HCT116 (cell line): ENCODE measurements around the gene CYBA. TPM values are rescaled to one million over a fixed set of nuclear protein-coding genes. Genes with fewer than 3 reads are reported as not detected.

Source experiments
- ATAC-seq: fragments of 200-7000 bp; cut with Tn5 transposase; 2 replicates; pipeline ENCODE4 v1.9.1; 2020; ENCODE audit warnings: mild to moderate bottlenecking, moderate library complexity
- BruUV-seq: library from RNA; stranded (reverse); fragments of 400-500 nt; replicated peaks from 2 replicates; lab custom pipeline; 2021; lab: Mats Ljungman, UMichigan
- CTCF ChIA-PET: fragments of 300-600 bp; sonication (Branson Sonifier 250); formaldehyde crosslinking; loops from one replicate; lab custom pipeline; 2021; ENCODE audit warnings: antibody characterized with exemption; lab: Charles Lee
- POLR2A ChIA-PET: fragments of 300-600, 350-600 bp; sonication (Branson Sonifier 250); formaldehyde crosslinking; loops from one replicate; lab custom pipeline; 2021; ENCODE audit warnings: antibody characterized with exemption; lab: Charles Lee
- RAD21 ChIA-PET, 2 experiments: fragments of 300-600 bp; sonication (Branson Sonifier 250); formaldehyde crosslinking; loops; one replicate each; lab custom pipeline; 2023; ENCODE audit warnings: low total read pairs in 2 of 2; ENCODE audit not compliant: uncharacterized antibody in 2 of 2, unreplicated experiment in 2 of 2, low non-redundant PET in 1 of 2; lab: Charles Lee
- DNase-seq: peaks from one replicate; pipeline ENCODE4 v3.0.0-alpha.2; 2010; ENCODE audit warnings: low read depth, low spot score
- H2AFZ ChIP-seq: fragments of 200-600 bp; shearing (Covaris generic), sonication (generic); 2 replicates; pipeline ENCODE4 v1.6.1; 2017; ENCODE audit warnings: low read depth, mixed run types, mixed read lengths, antibody characterized with exemption, low read length; ENCODE audit not compliant: poor library complexity, severe bottlenecking
- H3K27ac ChIP-seq: 2 replicates; pipeline ENCODE4 v1.5.1; 2012; ENCODE audit warnings: low read depth, low read length
- H3K27me3 ChIP-seq: fragments of 200-600 bp; sonication (generic); 2 replicates; pipeline ENCODE4 v1.6.1; 2016; ENCODE audit warnings: mixed run types, low read length, mixed read lengths; ENCODE audit not compliant: insufficient read depth
- H3K36me3 ChIP-seq, 2 experiments: fragments of 200-500 bp in 1 of 2; fragments of 200-600 bp in 1 of 2; sonication (Bioruptor generic) in 1 of 2; sonication (generic) in 1 of 2; 2 replicates each; pipeline versions ENCODE4 v1.5.1 to v1.6.1; 2014 to 2016; ENCODE audit warnings: low read length in 2 of 2, inconsistent platforms in 1 of 2, mixed read lengths in 1 of 2, mixed run types in 1 of 2; ENCODE audit not compliant: insufficient read depth in 2 of 2, control insufficient read depth in 1 of 2
- H3K4me1 ChIP-seq, 2 experiments: fragments of 200-600 bp in 1 of 2; sonication (generic) in 1 of 2; 2 replicates each; pipeline versions ENCODE4 v1.5.1 to v1.6.1; 2012 to 2017; ENCODE audit warnings: low read length in 2 of 2, inconsistent platforms in 1 of 2, mild to moderate bottlenecking in 1 of 2, mixed read lengths in 1 of 2, mixed run types in 1 of 2, moderate library complexity in 1 of 2; ENCODE audit not compliant: insufficient read depth in 2 of 2, control insufficient read depth in 1 of 2
- H3K4me2 ChIP-seq: fragments of 200-600 bp; sonication (generic); 2 replicates; pipeline ENCODE4 v1.6.1; 2017; ENCODE audit warnings: mixed run types, low read length, mixed read lengths
- H3K4me3 ChIP-seq, 2 experiments: fragments of 200-600 bp in 1 of 2; sonication (generic) in 1 of 2; replicated peaks in 1 of 2; 2 replicates each; pipeline ENCODE4 v1.5.1; 2011 to 2016; ENCODE audit warnings: low read length in 2 of 2, control low read depth in 1 of 2, low read depth in 1 of 2, mild to moderate bottlenecking in 1 of 2, mixed read lengths in 1 of 2, mixed run types in 1 of 2
- H3K79me2 ChIP-seq: fragments of 200-600 bp; sonication (generic); 2 replicates; pipeline ENCODE4 v1.6.1; 2017; ENCODE audit warnings: mild to moderate bottlenecking, mixed run types, low read length, moderate library complexity, mixed read lengths; ENCODE audit not compliant: insufficient read depth
- H3K9ac ChIP-seq: fragments of 200-600 bp; sonication (generic); 2 replicates; pipeline ENCODE4 v1.6.1; 2016; ENCODE audit warnings: low read length, mixed read lengths
- H3K9me2 ChIP-seq: fragments of 200-600 bp; sonication (generic), shearing (Covaris generic); 2 replicates; pipeline ENCODE4 v1.6.1; 2017; ENCODE audit warnings: mixed run types, mild to moderate bottlenecking, moderate library complexity; ENCODE audit not compliant: insufficient read depth
- H3K9me3 ChIP-seq, 2 experiments: fragments of 200-500 bp in 1 of 2; fragments of 200-600 bp in 1 of 2; sonication (Bioruptor generic) in 1 of 2; sonication (generic) in 1 of 2; 2 replicates each; pipeline ENCODE4 v1.6.1; 2014 to 2017; ENCODE audit warnings: low read length in 2 of 2, mixed read lengths in 2 of 2, inconsistent platforms in 1 of 2, low read depth in 1 of 2, mild to moderate bottlenecking in 1 of 2, mixed run types in 1 of 2, moderate library complexity in 1 of 2; ENCODE audit not compliant: control insufficient read depth in 1 of 2, insufficient read depth in 1 of 2
- H4K20me1 ChIP-seq: fragments of 200-600 bp; sonication (generic), shearing (Covaris generic); 2 replicates; pipeline ENCODE4 v1.6.1; 2017; ENCODE audit warnings: mixed run types, mild to moderate bottlenecking, moderate library complexity; ENCODE audit not compliant: insufficient read depth
- ATF3 ChIP-seq: IDR thresholded peaks from 2 replicates; pipeline ENCODE4 v1.6.1; 2012
- CBX3 ChIP-seq: IDR thresholded peaks from 2 replicates; pipeline ENCODE4 v1.6.1; 2012; ENCODE audit warnings: low read depth
- ELF1 ChIP-seq: IDR thresholded peaks from 2 replicates; pipeline ENCODE4 v1.6.1; 2012; ENCODE audit warnings: low read depth, borderline replicate concordance
- EZH2 ChIP-seq: fragments of 200-600 bp; sonication (generic); IDR thresholded peaks from 2 replicates; pipeline ENCODE4 v1.6.1; 2017; ENCODE audit warnings: antibody characterized with exemption, mixed run types
- FOSL1 ChIP-seq: IDR thresholded peaks from 2 replicates; pipeline ENCODE4 v1.6.1; 2012; ENCODE audit warnings: low read depth
- POLR2AphosphoS5 ChIP-seq: IDR thresholded peaks from 2 replicates; pipeline ENCODE4 v1.6.1; 2011; ENCODE audit warnings: mild to moderate bottlenecking, low read depth, low read length, moderate library complexity
- RAD21 ChIP-seq: IDR thresholded peaks from 2 replicates; pipeline ENCODE4 v1.6.1; 2012; ENCODE audit warnings: low read depth, mild to moderate bottlenecking
- REST ChIP-seq: IDR thresholded peaks from 2 replicates; pipeline ENCODE4 v1.6.1; 2012; ENCODE audit warnings: low read depth
- SRF ChIP-seq: IDR thresholded peaks from 2 replicates; pipeline ENCODE4 v1.6.1; 2012; ENCODE audit warnings: low read depth
- TCF7L2 ChIP-seq: IDR thresholded peaks from 2 replicates; pipeline ENCODE4 v1.7.0; 2011; ENCODE audit warnings: borderline replicate concordance, inconsistent platforms; ENCODE audit not compliant: insufficient read depth, insufficient read length; ENCODE audit errors: extremely low read depth
- YY1 ChIP-seq: IDR thresholded peaks from 2 replicates; pipeline ENCODE4 v1.6.1; 2011; ENCODE audit warnings: low read length, low read depth, moderate library complexity, mild to moderate bottlenecking; ENCODE audit not compliant: insufficient replicate concordance; ENCODE audit errors: extremely low read depth
- ZFX ChIP-seq: fragments of 450-650 bp; IDR thresholded peaks from 2 replicates; pipeline ENCODE4 v1.6.1; 2017
- ZNF274 ChIP-seq: fragments of 200-500 bp; sonication (Bioruptor generic); IDR thresholded peaks from 2 replicates; pipeline ENCODE4 v1.6.1; 2014; ENCODE audit warnings: mild to moderate bottlenecking, low read depth, low read length, inconsistent platforms
- intact Hi-C: fragments of 100-400 bp; cut with micrococcal nuclease; formaldehyde crosslinking; loops from 2 replicates; pipeline ENCODE4 v1.10.0; 2022
- total RNA-seq: library from RNA; stranded (reverse); gene quantifications from one replicate; pipeline ENCODE4 v1.2.1, GENCODE V29; 2021; ENCODE audit not compliant: unreplicated experiment
- TF ChIP-seq, protein P1 (sequence below), 3 experiments: fragments of 200-600 bp in 1 of 3; sonication (generic) in 1 of 3; IDR thresholded peaks in 2 of 3; conservative IDR thresholded peaks in 1 of 3; 2 replicates each; pipeline ENCODE4 v1.5.1; 2012 to 2017; ENCODE audit warnings: low read depth in 2 of 3, low read length in 2 of 3, antibody characterized with exemption in 1 of 3, borderline replicate concordance in 1 of 3, control low read depth in 1 of 3, mild to moderate bottlenecking in 1 of 3, mixed read lengths in 1 of 3, mixed run types in 1 of 3, moderate library complexity in 1 of 3; ENCODE audit not compliant: insufficient read depth in 1 of 3

Gene CYBA
- total RNA-seq, 1 experiment from 2014 or later: 321 TPM

GRCh38 chr16:88692861-88693260 lies 42.0 kb upstream of the CYBA start:
- Histone ChIP-seq H3K9me3 (no peaks in the 10 kb centered on the region), H3K4me3 (no peak overlapping the region), H3K9ac (no peak overlapping the region), H3K4me2 (no peak overlapping the region), H2AFZ (no peak overlapping the region), H3K4me1 (peaks cover 7% of the 10 kb centered on the region in 2 experiments), H3K9me2 (no peaks in the 10 kb centered on the region), H3K27me3 (no peaks in the 10 kb centered on the region), H3K36me3 (no peaks in the 10 kb centered on the region), H4K20me1 (no peaks in the 10 kb centered on the region), H3K27ac (no peak overlapping the region), H3K79me2 (no peaks in the 10 kb centered on the region)
- DNase-seq: no peak
- ChIA-PET CTCF (no interaction called here), POLR2A (no interaction called here), RAD21 (no interaction called here)
- TF ChIP-seq CBX3 (no peak), EZH2 (no peak), ZFX (no peak), POLR2AphosphoS5 (no peak), ATF3 (no peak), TCF7L2 (no peak), ELF1 (no peak), SRF (no peak), FOSL1 (no peak), RAD21 (no peak)
- ATAC-seq: no peak
- intact Hi-C loops: no loop called here
- no TSS peak for BruUV-seq

DNA sequence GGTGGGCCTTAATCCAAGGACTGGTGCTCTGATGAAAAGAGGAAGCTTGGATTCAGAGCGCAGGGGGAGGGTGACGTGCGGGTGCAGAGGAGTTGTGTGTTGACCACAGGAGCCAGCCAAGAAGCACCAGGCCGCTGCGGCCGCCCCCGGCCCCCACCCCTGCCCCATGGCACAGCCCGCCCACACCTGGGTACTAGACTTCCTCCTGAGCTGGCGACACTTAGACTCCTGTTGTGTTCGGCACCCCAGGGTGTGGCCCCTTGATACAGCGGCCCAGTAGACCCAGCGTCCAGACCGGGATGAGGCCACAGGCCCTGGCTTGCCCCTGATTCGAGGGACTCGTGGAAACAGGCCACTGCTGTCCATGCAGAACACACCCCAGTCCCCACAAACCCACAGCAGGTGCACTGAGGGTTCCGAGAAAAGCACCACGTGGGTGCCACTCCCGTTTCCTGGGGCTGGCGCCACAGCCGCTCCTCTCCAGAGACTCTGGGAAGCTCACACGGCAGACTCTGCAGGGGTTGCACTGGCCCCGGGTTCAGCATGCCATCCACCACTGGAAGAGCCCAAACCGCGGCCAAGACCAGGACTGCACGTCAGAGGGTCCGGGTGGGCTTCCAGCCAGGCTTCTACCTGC lies 41.2 kb upstream of the CYBA start:
- POLR2A ChIA-PET: interaction anchor here (0.6 kb wide), 1 partner anchor 8 kb away, joined by 5 read pairs; no protein-coding TSS in a partner anchor
- ATAC-seq: no peak
- TF ChIP-seq YY1: no peak
- no peak for TF ChIP-seq REST
- no peak for TF ChIP-seq ZNF274
- TF ChIP-seq POLR2AphosphoS5: no peak
- TF ChIP-seq CBX3: no peak
- TF ChIP-seq, protein P1, sequence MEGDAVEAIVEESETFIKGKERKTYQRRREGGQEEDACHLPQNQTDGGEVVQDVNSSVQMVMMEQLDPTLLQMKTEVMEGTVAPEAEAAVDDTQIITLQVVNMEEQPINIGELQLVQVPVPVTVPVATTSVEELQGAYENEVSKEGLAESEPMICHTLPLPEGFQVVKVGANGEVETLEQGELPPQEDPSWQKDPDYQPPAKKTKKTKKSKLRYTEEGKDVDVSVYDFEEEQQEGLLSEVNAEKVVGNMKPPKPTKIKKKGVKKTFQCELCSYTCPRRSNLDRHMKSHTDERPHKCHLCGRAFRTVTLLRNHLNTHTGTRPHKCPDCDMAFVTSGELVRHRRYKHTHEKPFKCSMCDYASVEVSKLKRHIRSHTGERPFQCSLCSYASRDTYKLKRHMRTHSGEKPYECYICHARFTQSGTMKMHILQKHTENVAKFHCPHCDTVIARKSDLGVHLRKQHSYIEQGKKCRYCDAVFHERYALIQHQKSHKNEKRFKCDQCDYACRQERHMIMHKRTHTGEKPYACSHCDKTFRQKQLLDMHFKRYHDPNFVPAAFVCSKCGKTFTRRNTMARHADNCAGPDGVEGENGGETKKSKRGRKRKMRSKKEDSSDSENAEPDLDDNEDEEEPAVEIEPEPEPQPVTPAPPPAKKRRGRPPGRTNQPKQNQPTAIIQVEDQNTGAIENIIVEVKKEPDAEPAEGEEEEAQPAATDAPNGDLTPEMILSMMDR (IDR thresholded peaks at IDR 0.05 in 2 of 3, conservative IDR thresholded peaks at IDR 0.05 in 1 of 3; ENCODE audit: borderline replicate concordance in 1 of 3, insufficient read depth in 1 of 3, low read depth in 2 of 3, low read length in 2 of 3): no peak
- no peak for TF ChIP-seq FOSL1

More for the DNA sequence above, 41.2 kb upstream of the CYBA start:
- H3K4me3 ChIP-seq: no peak overlapping the region
- intact Hi-C loops: no loop called here
- H3K9me3 ChIP-seq: no peaks in the 10 kb centered on the region
- H3K4me1 ChIP-seq: peaks cover 12 to 15% of the 10 kb centered on the region in 2 experiments
- no peaks in the 10 kb centered on the region for H3K79me2 ChIP-seq
- no peak overlapping the region for H3K4me2 ChIP-seq
- H3K9me2 ChIP-seq: no peaks in the 10 kb centered on the region
- DNase-seq: no peak
- ChIA-PET RAD21 (no interaction called here), CTCF (no interaction called here)
- BruUV-seq: no TSS peak
- no peaks in the 10 kb centered on the region for H3K27me3 ChIP-seq
- H3K27ac ChIP-seq: no peak overlapping the region
- H3K9ac ChIP-seq: no peak overlapping the region
- H3K36me3 ChIP-seq: no peaks in the 10 kb centered on the region
- H2AFZ ChIP-seq: no peak overlapping the region
- no peaks in the 10 kb centered on the region for H4K20me1 ChIP-seq
